Stimulated activated naive CD8-positive, alpha-beta T cell treated with anti-CD3 and anti-CD28 coated beads, Interleukin-15, Interleukin-2, amounts not matched to agents 100 ng/mL and 50 ng/mL, for 24 hours (primary cell): Measurements from ENCODE around the gene CCDC6.
"Not testable (repeated sequence)": the region's sequence is repeated elsewhere in the genome, so short reads cannot be mapped to it uniquely, and the experiment has no call there.

Source experiments
- H3K27ac Mint-ChIP-seq: one replicate; pipeline ENCODE4 v1.8.0; 2021; ENCODE audit warnings: mild to moderate bottlenecking, mixed read lengths
- H3K27me3 Mint-ChIP-seq: one replicate; pipeline ENCODE4 v1.8.0; 2021; ENCODE audit warnings: mixed read lengths
- H3K36me3 Mint-ChIP-seq: one replicate; pipeline ENCODE4 v1.8.0; 2021; ENCODE audit warnings: low read depth, mixed read lengths
- H3K4me1 Mint-ChIP-seq: one replicate; pipeline ENCODE4 v1.8.0; 2021; ENCODE audit warnings: low read depth, mixed read lengths
- H3K4me3 Mint-ChIP-seq: one replicate; pipeline ENCODE4 v1.8.0; 2021; ENCODE audit warnings: mild to moderate bottlenecking, mixed read lengths
- H3K9me3 Mint-ChIP-seq: one replicate; pipeline ENCODE4 v1.8.0; 2021; ENCODE audit warnings: mixed read lengths

CCDC6 gene

GRCh38 chr10:59808896-59809643 is 97.3 kb downstream of the CCDC6 start:
- no peaks in the 10 kb centered on the region for H3K9me3 Mint-ChIP-seq
- no peak overlapping the region for H3K4me3 Mint-ChIP-seq
- peaks cover 73% of the 10 kb centered on the region for H3K36me3 Mint-ChIP-seq
- H3K4me1 Mint-ChIP-seq = no peaks in the 10 kb centered on the region
- no peaks in the 10 kb centered on the region for H3K27me3 Mint-ChIP-seq
- no peak overlapping the region for H3K27ac Mint-ChIP-seq

GRCh38 chr10:59807629-59808620 is 98.4 kb downstream of the CCDC6 start:
- Mint-ChIP-seq H3K4me1 (no peaks in the 10 kb centered on the region), H3K4me3 (no peak overlapping the region), H3K27ac (no peak overlapping the region), H3K36me3 (peaks cover 74% of the 10 kb centered on the region), H3K9me3 (no peaks in the 10 kb centered on the region), H3K27me3 (no peaks in the 10 kb centered on the region)

- Mint-ChIP-seq H3K9me3 (no peaks in the 10 kb centered on the region), H3K4me3 (no peak overlapping the region), H3K27me3 (no peaks in the 10 kb centered on the region), H3K27ac (no peak overlapping the region), H3K36me3 (peaks cover 79% of the 10 kb centered on the region), H3K4me1 (no peaks in the 10 kb centered on the region)
Measured at GRCh38 chr10:59805014-59805413, 101.3 kb downstream of the CCDC6 start.

GRCh38 chr10:59804220-59804619 is 102.1 kb downstream of the CCDC6 start:
- peaks cover 81% of the 10 kb centered on the region for H3K36me3 Mint-ChIP-seq
- no peak overlapping the region for H3K27ac Mint-ChIP-seq
- no peak overlapping the region for H3K4me3 Mint-ChIP-seq
- no peaks in the 10 kb centered on the region for H3K9me3 Mint-ChIP-seq
- H3K4me1 Mint-ChIP-seq = no peaks in the 10 kb centered on the region
- H3K27me3 Mint-ChIP-seq = no peaks in the 10 kb centered on the region

- H3K4me3 Mint-ChIP-seq = no peak overlapping the region
- H3K4me1 Mint-ChIP-seq = no peaks in the 10 kb centered on the region
- no peaks in the 10 kb centered on the region for H3K27me3 Mint-ChIP-seq
- no peaks in the 10 kb centered on the region for H3K9me3 Mint-ChIP-seq
- peaks cover 85% of the 10 kb centered on the region for H3K36me3 Mint-ChIP-seq
- H3K27ac Mint-ChIP-seq = no peak overlapping the region
Measured at GRCh38 chr10:59803714-59804113, 102.6 kb downstream of the CCDC6 start.

GRCh38 chr10:59801171-59801570 is 105.2 kb downstream of the CCDC6 start:
- peaks cover 87% of the 10 kb centered on the region for H3K36me3 Mint-ChIP-seq
- H3K27me3 Mint-ChIP-seq = no peaks in the 10 kb centered on the region
- H3K4me1 Mint-ChIP-seq = no peaks in the 10 kb centered on the region
- no peak overlapping the region for H3K27ac Mint-ChIP-seq
- no peak overlapping the region for H3K4me3 Mint-ChIP-seq
- no peaks in the 10 kb centered on the region for H3K9me3 Mint-ChIP-seq

- H3K4me1 Mint-ChIP-seq = no peaks in the 10 kb centered on the region
- H3K9me3 Mint-ChIP-seq = no peaks in the 10 kb centered on the region
- H3K36me3 Mint-ChIP-seq = peaks cover 85% of the 10 kb centered on the region
- H3K27me3 Mint-ChIP-seq = no peaks in the 10 kb centered on the region
- no peak overlapping the region for H3K27ac Mint-ChIP-seq
- H3K4me3 Mint-ChIP-seq = no peak overlapping the region
Measured at GRCh38 chr10:59799421-59799820, 106.9 kb downstream of the CCDC6 start.

- H3K36me3 Mint-ChIP-seq = peaks cover 74% of the 10 kb centered on the region
- no peak overlapping the region for H3K4me3 Mint-ChIP-seq
- H3K9me3 Mint-ChIP-seq = no peaks in the 10 kb centered on the region
- H3K27ac Mint-ChIP-seq = no peak overlapping the region
- no peaks in the 10 kb centered on the region for H3K27me3 Mint-ChIP-seq
- H3K4me1 Mint-ChIP-seq = no peaks in the 10 kb centered on the region
Measured at GRCh38 chr10:59793919-59794318, 112.4 kb downstream of the CCDC6 start.

- no peak overlapping the region for H3K27ac Mint-ChIP-seq
- H3K36me3 Mint-ChIP-seq = peaks cover 72% of the 10 kb centered on the region
- H3K4me3 Mint-ChIP-seq = no peak overlapping the region
- H3K4me1 Mint-ChIP-seq = no peaks in the 10 kb centered on the region
- no peaks in the 10 kb centered on the region for H3K9me3 Mint-ChIP-seq
- H3K27me3 Mint-ChIP-seq = no peaks in the 10 kb centered on the region
Measured at GRCh38 chr10:59792812-59793211, 113.5 kb downstream of the CCDC6 start.

- peaks cover 67% of the 10 kb centered on the region for H3K36me3 Mint-ChIP-seq
- H3K27me3 Mint-ChIP-seq = no peaks in the 10 kb centered on the region
- H3K4me3 Mint-ChIP-seq = no peak overlapping the region
- no peaks in the 10 kb centered on the region for H3K4me1 Mint-ChIP-seq
- H3K27ac Mint-ChIP-seq = peak overlapping the region; percentile 26
- H3K9me3 Mint-ChIP-seq = no peaks in the 10 kb centered on the region
Measured at GRCh38 chr10:59791601-59792000, 114.8 kb downstream of the CCDC6 start.

- H3K4me1 Mint-ChIP-seq, H3K27ac Mint-ChIP-seq, H3K9me3 Mint-ChIP-seq, H3K27me3 Mint-ChIP-seq, H3K4me3 Mint-ChIP-seq: not testable (repeated sequence)
- H3K36me3 Mint-ChIP-seq = peaks cover 60% of the 10 kb centered on the region
Measured at GRCh38 chr10:59790080-59790479, 116.3 kb downstream of the CCDC6 start.

GRCh38 chr10:59788914-59789313 is 117.4 kb downstream of the CCDC6 start:
- H3K27me3 Mint-ChIP-seq, H3K4me1 Mint-ChIP-seq, H3K4me3 Mint-ChIP-seq, H3K27ac Mint-ChIP-seq, H3K9me3 Mint-ChIP-seq: not testable (repeated sequence)
- H3K36me3 Mint-ChIP-seq = peaks cover 49% of the 10 kb centered on the region

GRCh38 chr10:59787032-59787431 is 119.3 kb downstream of the CCDC6 start:
- not testable (repeated sequence) for H3K4me1 Mint-ChIP-seq, H3K27me3 Mint-ChIP-seq, H3K4me3 Mint-ChIP-seq, H3K9me3 Mint-ChIP-seq, H3K27ac Mint-ChIP-seq
- H3K36me3 Mint-ChIP-seq = peaks cover 32% of the 10 kb centered on the region

GRCh38 chr10:59785476-59785875 is 120.9 kb downstream of the CCDC6 start:
- not testable (repeated sequence) for H3K4me1 Mint-ChIP-seq, H3K4me3 Mint-ChIP-seq, H3K27ac Mint-ChIP-seq, H3K27me3 Mint-ChIP-seq, H3K9me3 Mint-ChIP-seq
- peaks cover 23% of the 10 kb centered on the region for H3K36me3 Mint-ChIP-seq

GRCh38 chr10:59781511-59781910 is 124.8 kb downstream of the CCDC6 start:
- H3K9me3 Mint-ChIP-seq = no peaks in the 10 kb centered on the region
- H3K27ac Mint-ChIP-seq = no peak overlapping the region
- peaks cover 4% of the 10 kb centered on the region for H3K36me3 Mint-ChIP-seq

More at GRCh38 chr10:59781511-59781910, 124.8 kb downstream of the CCDC6 start:
- Mint-ChIP-seq H3K4me3 (no peak overlapping the region), H3K4me1 (no peaks in the 10 kb centered on the region), H3K27me3 (no peaks in the 10 kb centered on the region)
